ENCODE data around the gene SH3PXD2B.
A peak's percentile ranks its signal among the peaks of the same experiment; 100 is the strongest.
"Not testable (repeated sequence)": the region's sequence is repeated elsewhere in the genome, so short reads cannot be mapped to it uniquely, and the experiment has no call there.

SH3PXD2B gene

GRCh38 chr5:172415362-172416275, 38.7 kb downstream of the SH3PXD2B start:
- no peak for DNase-seq

DNA sequence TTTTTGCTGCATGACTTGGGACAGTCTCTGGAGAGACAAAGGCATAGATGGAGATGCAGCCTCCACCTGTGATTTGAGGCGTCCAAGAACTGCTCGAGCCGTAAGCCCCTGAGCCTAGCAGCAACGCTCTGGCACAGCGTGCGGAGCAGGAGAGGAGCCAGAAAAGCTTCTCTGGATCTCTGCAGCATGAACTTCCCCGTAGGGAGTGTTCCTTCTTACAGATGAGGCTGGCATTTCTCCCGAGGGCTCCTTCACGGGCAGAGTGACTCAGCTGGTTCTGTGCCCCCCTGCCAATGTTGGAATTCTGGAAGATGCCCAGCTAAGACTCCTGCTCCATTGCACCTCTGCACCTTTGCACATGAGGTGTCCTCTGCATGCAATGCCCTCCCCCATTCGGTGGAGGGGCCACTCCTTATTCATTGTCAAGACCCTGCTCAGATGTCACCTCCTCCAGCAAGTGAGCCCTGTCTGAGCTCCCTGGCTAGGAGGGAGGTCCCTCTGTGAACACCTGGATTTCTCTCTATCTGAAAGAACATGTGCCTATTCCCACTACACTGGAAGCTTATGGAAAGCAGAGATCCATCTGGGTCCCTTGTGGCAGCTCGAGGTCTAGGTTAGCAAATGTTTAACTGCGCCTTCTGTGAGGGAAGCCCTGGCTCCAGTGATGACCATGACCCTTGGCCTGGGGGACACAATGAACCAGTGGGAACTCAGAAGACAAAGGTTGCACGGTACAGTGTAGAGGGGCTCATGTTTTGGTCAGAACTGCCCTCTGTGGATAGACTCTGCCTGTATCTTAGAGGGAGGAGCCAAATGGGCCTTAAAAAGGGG, 39.6 kb downstream of the SH3PXD2B start:
- DNase-seq: no peak

DNA sequence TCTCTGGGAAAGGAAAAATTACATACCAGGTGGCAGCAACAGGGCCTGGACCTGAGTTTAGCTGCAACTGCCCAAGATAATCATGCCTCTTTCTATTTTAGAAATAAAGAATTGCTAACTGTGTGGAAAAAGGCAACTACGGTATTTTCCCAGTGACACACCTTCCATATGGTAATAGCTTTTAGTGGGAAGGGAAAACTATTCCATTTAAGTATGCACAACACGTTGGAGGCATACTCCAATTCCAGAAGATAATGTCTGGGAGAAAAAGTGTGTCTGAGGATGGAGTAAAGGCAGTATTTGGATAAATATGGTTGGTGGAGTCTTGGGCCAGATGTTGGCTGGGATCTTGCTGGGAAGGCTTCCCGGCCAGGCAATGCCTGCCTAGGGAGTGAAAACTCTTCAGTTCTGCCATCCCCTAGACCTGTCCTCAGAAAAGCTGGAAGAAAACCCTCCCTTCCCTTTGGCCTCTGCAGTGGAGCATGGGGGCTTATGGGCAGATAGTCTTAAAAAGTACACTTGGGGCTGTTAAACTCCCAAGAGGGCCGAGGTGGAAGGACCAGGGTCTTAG, 40.6 kb downstream of the SH3PXD2B start:
- DNase-seq: no peak

GRCh38 chr5:172412724-172413286, 41.5 kb downstream of the SH3PXD2B start:
- DNase-seq: peak; percentile 19

GRCh38 chr5:172411484-172412072, 42.7 kb downstream of the SH3PXD2B start:
- no peak for DNase-seq

GRCh38 chr5:172410662-172411483, 43.5 kb downstream of the SH3PXD2B start:
- no peak for DNase-seq

DNA sequence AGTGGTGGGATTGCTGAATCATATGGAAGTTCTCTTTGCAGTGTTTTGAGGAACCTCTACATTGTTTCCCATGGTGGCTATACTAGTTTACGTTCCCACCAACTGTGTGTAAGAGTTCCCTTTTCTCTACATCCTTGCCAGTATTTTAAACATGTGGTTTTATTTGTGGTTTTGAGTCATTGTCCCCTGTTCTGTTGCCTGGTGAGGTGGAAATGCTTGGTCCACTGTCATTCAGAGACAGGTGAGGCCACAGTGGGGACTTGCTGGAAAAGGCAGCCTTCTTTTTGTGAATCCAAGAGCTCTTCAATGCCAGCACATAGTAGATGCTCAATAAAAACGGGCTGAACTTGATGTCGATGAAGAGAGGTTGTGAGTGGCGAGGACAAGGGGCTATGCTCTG, 44.2 kb downstream of the SH3PXD2B start:
- peak; percentile 54 for DNase-seq

GRCh38 chr5:172409477-172409876, 44.8 kb downstream of the SH3PXD2B start:
- not testable (repeated sequence) for DNase-seq

GRCh38 chr5:172407822-172408221, 46.5 kb downstream of the SH3PXD2B start:
- no peak for DNase-seq

- no peak for DNase-seq
Measured at GRCh38 chr5:172407241-172407691, 47.1 kb downstream of the SH3PXD2B start.

GRCh38 chr5:172405226-172406107, 48.9 kb downstream of the SH3PXD2B start:
- DNase-seq: no peak

DNA sequence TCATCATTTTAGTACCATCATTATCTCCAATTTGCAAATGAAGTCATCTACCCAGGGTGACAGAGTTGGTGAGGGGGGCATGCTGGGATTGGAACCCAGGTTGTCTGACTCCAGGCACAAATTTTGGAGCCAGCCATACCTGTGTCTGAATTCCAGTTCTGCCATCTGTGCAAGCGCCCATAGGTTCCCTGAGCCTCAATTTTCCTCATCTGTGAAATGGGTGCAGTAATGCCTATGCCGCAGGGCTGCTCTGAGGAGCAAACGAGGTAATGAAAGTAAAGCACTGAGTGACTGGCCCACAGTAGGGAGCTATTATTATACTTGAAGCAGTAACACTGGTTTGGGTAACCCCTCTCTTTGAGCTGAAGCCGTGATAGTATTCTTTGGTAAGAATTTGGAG, 49.6 kb downstream of the SH3PXD2B start:
- no peak for DNase-seq

DNA sequence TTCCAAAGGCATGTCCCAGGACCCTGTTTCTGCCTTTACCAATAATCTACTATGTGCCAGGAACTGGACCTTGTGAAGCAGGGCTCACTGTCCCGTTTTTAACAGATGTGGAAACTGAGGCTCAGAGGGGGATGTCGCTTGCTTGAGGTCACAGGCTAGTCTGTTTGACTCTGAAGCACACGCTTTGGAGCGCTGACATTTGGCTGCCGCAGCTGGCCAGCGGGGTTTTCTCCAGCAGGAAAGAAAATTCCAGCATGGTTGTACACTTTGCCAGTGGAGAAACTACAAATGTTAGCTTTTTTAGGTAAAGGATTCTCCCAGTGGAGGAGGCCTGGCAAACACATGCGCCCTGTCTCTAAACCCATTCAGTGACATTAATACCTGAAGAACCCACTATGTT, 50.5 kb downstream of the SH3PXD2B start:
- DNase-seq: no peak

DNA sequence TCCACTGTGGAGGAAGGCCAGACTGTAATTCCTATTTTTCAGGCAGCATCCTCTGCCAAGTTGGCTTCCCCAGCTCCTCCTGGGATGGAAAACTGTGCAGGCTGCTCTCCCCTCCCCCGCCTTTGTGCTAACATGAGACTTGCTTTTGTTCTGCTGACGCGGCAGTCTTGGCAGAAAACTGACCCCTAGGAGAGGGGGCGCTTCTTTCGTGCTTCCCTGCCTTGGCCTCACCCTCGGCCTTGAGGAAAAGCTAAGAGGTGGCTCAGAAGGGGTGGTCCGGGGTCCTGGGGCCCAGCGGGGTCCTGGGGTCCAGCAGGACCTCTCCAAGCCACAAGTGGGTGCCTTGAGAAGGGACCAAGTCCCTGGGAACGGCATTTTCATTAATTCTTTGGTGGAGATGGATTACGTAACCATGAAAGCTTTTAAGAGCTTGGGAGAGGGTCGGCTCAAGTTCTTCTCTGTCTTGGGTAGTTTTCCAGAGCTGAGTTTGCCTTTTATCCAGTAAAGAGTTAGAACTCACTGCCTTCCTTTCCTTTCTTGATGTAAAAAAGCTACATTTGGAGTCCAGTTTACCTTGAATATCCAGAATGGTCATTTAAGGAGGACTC, 51.0 kb downstream of the SH3PXD2B start:
- no peak for DNase-seq

DNA sequence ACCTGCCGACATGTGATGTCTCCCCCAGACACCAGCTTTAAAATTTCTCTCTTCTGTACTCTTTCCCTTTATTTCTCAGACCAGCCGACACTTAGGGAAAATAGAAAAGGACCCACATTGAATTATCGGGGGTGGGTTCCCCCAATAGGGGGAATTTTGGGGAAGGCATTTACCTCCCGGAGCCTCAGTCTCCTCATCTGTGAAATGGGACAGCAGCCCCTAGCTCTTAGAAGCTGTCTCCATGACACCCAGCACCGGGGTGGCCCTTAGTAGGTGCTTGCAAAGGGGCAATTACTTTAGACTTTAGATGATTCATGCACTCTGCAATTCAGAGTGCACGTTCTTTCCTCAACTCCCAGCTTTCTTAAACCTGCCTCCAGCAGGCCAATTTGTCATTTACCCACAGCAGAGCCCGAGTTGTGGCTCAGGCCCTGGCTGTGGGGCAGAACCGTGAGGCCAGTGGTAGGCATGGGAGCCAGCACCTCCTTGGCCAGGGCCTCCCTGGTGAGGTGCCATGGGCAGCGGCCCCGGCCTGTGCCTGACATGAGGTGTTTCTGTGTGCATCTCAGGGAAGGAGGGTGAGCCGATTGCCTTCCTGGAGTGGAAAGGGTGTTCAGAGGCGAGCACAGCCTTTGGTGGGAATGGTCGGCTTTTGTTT, 51.7 kb downstream of the SH3PXD2B start:
- no peak for DNase-seq

DNA sequence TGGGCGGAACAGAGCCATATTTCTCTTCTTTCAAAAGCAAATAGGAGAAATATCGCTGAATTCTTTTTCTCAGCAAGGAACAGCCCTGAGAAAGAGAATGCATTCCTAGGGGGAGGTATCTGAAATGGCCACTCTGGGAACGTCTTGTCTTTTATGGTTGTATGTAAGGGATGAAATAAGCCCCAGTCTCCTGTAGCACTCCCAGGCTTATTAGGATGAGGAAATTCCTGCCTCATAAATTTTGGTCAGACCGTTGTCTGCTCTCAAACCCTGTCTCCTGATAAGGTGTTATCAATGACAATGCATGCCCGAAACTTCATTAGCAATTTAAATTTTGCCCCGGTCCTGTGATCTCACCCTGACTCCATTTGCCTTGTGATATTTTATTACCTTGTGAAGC, 52.3 kb downstream of the SH3PXD2B start:
- not testable (repeated sequence) for DNase-seq

GRCh38 chr5:172399826-172400225, 54.5 kb downstream of the SH3PXD2B start:
- no peak for DNase-seq

DNA sequence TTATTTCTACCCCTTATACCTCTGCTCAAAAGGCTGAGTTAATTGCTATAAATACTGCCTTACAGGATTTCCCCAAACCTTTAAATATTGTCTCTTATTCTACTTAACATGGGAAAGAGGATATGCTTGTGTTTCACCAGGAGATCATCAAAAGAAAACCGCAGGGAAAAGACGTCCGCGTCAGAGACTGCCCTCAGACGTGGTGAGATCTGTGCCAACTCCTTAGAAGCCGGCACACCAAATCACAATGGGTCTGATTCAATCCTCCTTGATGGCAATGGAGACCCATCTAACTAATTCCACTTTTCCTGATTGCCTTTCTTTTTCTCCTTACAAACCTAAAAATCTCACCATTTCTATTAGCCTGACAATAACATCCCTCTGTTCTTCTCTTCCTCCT, 55.0 kb downstream of the SH3PXD2B start:
- DNase-seq: no peak

DNA sequence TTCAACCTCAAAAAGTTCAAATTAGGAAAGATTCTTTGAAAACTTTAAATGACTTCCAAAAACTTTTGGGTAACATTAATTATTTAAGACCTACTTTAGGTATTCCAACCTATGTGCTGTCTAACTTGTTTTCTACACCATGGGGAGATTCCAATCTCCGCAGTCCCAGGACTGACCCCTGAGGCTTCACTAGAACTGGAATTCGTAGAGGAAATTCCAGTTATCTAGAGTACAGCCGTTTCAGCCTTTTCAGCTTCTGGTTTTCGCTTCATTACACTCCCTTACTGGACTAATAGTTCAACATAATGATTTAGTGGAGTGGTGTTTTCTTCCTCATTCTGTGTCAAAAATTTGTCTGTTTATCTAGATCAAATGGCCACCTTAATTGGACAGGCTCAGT, 55.7 kb downstream of the SH3PXD2B start:
- DNase-seq: not testable (repeated sequence)

DNA sequence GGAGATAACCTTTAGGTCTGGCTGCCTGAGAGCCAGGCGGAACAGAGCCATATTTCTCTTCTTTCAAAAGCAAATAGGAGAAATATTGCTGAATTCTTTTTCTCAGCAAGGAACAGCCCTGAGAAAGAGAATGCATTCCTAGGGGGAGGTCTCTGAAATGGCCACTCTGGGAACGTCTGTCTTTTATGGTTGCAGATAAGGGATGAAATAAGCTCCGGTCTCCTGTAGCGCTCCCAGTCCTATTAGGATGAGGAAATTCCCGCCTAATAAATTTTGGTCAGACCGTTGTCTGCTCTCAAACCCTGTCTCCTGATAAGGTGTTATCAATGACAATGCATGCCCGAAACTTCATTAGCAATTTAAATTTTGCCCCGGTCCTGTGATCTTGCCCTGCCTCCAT, 57.3 kb downstream of the SH3PXD2B start:
- not testable (repeated sequence) for DNase-seq
